Measurements from ENCODE around the gene KCNK7.
"Not testable (repeated sequence)": the region's sequence is repeated elsewhere in the genome, so short reads cannot be mapped to it uniquely, and the experiment has no call there.

KCNK7 gene

DNA sequence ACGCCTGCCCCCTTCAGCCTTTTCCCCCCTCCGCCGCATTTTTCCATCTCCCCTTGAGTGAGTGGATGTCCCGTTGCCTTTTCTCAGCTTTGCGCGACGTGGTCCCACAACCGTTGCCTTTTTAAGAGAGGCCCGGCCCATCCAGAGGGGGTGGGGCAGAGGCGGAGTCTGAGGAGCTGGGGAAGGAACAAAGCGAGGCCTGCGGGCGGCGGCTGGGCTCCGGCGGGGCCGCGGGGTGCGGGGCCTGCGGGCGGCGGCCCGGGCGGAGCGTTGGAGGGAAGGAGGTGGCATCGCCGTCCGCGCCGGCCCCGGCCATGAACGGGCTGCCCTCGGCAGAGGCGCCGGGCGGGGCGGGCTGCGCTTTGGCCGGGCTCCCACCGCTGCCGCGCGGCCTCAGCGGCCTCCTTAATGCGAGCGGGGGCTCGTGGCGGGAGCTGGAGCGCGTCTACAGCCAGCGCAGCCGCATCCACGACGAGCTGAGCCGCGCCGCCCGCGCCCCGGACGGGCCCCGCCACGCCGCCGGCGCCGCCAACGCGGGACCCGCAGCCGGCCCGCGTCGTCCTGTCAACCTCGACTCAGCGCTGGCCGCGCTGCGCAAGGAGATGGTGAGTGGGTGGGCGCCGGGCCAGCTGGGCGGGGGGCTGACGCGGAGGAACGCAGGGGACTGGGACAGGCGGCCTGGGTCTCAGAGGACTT, 23.1 kb downstream of the KCNK7 start, which contains the start of gene FAM89B:
Gene FAM89B (plus strand): TSS at position 183 of the 696 bp plus-strand sequence. CDS start 132 bp downstream, at position 315.
- H3K27me3 Mint-ChIP-seq (ENCODE audit: low read depth): no peaks in the 10 kb centered on the region
- H3K9me3 Mint-ChIP-seq: no peaks in the 10 kb centered on the region
- peaks cover 47% of the 10 kb centered on the region for H3K4me1 Mint-ChIP-seq (ENCODE audit: low read depth)
- DNase-seq (ENCODE audit: low spot score): peak; percentile 88
- peaks cover 24% of the 10 kb centered on the region for H3K36me3 Mint-ChIP-seq (ENCODE audit: low read depth)
- peak within 1 kb of the TSS; percentile 93 for H3K27ac Mint-ChIP-seq
- peak within 1 kb of the TSS; percentile 100 for H3K4me3 Mint-ChIP-seq

DNA sequence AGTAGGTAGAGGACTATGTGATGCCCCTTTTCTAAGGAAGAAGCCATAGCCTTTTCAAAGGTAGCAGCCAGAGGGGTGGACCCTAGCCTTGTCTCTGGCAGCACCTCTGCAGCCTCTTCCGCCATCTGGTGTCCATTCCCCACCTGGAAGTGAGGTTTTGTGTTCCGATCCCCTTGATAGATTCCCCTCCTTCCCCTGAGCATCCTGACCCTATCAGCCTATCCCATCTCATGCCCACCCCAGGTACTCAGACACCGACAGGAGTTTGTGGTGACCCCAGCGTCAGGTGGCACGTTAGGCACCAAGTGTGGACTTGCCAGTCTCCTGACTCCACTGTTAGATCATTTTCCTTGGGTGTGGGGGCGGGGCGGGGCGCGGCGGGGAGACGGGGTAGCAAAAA, 23.7 kb downstream of the KCNK7 start:
- Mint-ChIP-seq H3K4me1 (ENCODE audit: low read depth) (peaks cover 47% of the 10 kb centered on the region), H3K36me3 (ENCODE audit: low read depth) (peaks cover 24% of the 10 kb centered on the region), H3K27me3 (ENCODE audit: low read depth) (no peaks in the 10 kb centered on the region), H3K27ac (peak overlapping the region; percentile 93), H3K9me3 (no peaks in the 10 kb centered on the region), H3K4me3 (peak overlapping the region; percentile 100)
- no peak for DNase-seq (ENCODE audit: low spot score)

DNA sequence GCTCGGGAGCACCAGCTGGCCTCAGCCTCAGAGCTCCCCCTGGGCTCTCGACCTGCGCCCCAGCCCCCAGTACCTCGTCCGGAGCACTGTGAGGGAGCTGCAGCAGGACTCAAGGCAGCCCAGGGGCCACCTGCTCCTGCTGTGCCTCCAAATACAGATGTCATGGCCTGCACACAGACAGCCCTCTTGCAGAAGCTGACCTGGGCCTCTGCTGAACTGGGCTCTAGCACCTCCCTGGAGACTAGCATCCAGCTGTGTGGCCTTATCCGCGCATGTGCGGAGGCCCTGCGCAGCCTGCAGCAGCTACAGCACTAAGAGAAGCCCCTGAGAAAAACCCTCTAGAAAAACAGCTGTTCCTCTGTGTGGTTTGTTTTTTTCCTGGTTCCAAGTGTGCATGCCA, 24.2 kb downstream of the KCNK7 start:
- Mint-ChIP-seq H3K4me3 (peak overlapping the region; percentile 100), H3K4me1 (ENCODE audit: low read depth) (peaks cover 49% of the 10 kb centered on the region), H3K36me3 (ENCODE audit: low read depth) (peaks cover 24% of the 10 kb centered on the region), H3K27me3 (ENCODE audit: low read depth) (no peaks in the 10 kb centered on the region), H3K9me3 (no peaks in the 10 kb centered on the region), H3K27ac (peak overlapping the region; percentile 93)
- no peak for DNase-seq (ENCODE audit: low spot score)

DNA sequence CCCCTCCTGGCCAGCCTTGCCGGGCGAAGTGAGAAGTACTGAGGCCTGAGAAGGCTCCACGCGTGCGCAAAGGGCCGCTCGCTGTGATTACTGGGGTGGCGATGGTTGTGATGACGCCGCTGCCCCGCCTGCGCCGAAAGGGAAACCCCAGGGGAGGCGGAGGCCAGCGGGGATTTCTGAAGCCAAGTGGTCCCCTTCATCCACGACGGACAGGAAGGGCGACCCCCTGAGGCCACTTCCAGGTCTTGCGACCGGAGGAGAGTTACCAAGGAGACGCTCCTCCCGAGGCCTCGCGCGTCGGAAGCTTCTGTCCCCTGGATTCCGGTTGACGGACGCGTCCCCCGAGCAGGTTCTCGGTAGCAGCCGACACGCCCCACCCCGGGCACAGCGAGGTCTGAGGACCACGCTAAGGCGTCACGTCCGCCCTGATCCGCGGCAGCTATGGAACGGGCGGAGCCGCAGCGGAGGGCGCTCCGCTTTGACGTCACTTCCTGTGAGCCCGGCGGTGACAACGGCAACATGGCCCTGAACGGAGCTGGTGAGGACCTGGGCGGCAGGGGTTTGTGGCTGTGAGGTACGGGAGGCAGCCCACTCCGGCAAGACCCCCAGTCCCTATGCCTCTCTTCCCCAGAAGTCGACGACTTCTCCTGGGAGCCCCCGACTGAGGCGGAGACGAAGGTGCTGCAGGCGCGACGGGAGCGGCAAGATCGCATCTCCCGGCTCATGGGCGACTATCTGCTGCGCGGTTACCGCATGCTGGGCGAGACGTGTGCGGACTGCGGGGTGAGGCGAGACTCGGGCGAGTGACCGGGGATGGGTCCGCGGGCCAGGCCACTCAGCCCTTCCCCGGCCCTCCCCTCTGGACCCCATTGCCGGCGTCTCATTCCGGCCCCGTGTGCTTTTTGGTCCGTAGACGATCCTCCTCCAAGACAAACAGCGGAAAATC, 25.4 kb downstream of the KCNK7 start, which contains the start of gene ZNRD2:
Gene ZNRD2 (plus strand): TSS at position 505 of the 946 bp plus-strand sequence. CDS start 15 bp downstream, at position 520.
- peak within 1 kb of the TSS; percentile 100 for H3K4me3 Mint-ChIP-seq
- H3K27me3 Mint-ChIP-seq (ENCODE audit: low read depth): no peaks in the 10 kb centered on the region
- peak; percentile 100 for DNase-seq (ENCODE audit: low spot score)
- peak within 1 kb of the TSS; percentile 99 for H3K27ac Mint-ChIP-seq
- H3K9me3 Mint-ChIP-seq: no peaks in the 10 kb centered on the region
- peaks cover 56% of the 10 kb centered on the region for H3K4me1 Mint-ChIP-seq (ENCODE audit: low read depth)
- peaks cover 24% of the 10 kb centered on the region for H3K36me3 Mint-ChIP-seq (ENCODE audit: low read depth)

DNA sequence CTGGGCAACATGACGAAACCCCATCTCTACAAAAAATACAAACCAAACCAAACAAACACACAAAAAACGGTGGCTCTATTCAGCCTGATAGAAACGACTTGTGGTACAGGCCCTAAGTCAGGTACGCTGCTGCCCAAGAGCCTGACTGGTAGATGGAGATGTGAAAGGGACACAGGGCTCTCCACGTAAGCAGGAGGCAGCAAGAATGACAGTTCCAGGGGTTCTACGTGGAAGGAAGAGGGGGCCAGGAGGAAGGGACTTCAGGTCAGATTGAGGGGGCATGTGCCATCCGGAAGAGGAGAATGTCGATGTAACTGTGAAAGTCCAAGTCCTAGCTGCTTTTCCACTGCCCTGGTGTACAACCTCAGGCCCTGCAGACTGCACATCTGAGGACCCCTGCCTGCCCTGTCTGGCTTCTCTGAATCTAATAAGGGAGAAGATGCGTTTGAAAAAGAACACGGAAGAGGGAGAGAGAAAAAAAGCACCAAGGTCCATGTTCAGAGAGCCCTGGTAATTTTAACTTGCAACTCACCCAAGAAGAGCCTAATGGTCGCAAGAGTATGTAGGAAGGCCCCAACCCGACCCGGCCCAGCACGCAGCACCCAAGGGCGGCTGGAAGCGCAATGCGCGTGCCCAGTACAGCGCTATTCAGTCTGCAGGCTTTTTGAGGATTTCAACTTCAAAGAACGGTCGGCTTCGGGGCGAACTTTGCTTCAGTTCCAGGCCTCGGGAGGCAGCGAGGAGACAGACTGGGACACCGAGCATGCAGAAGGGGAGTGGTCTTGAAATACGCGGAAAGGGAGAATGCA, 26.2 kb downstream of the KCNK7 start:
- Mint-ChIP-seq H3K27me3 (ENCODE audit: low read depth) (no peaks in the 10 kb centered on the region), H3K36me3 (ENCODE audit: low read depth) (peaks cover 24% of the 10 kb centered on the region), H3K27ac (peak overlapping the region; percentile 99), H3K4me3 (peak overlapping the region; percentile 100), H3K4me1 (ENCODE audit: low read depth) (peaks cover 59% of the 10 kb centered on the region), H3K9me3 (no peaks in the 10 kb centered on the region)
- no peak for DNase-seq (ENCODE audit: low spot score)

DNA sequence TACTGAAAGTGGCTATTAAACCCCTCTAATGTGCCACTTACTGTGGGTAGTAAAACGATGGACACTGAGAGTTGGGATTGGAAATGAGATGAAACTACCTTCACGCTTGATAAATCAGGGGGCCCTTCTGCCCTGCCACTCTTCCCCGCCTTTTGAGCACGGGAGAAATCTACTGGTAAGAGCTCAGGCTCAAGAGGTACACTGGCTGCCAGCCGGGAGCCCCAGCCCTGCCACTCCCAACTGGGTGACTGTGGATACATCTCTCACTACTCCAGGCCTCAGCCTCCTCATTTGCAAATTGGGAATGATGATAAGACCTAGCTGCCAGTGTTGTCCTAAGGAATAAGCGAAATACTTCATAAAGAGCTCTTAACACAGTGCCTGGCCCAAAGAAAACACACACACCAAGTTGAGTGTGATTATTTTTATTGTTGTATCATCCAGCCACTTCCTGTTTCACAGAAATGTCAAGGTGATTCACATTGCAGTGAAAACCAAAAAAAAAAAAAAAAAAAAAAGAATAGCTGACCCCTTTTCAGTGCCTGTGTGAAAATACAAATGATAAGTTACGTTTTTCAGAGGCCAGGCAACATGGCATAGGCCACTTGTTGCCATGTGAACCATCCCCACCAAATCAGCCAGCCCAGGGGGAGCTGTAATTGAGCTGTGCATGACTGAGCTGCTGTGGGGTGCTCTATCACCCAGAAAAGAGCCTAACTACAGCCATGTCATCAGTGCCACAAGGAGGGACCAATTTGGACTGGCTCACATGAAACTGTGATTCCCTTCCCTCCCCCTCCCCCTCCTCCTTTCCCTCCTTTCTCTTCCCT, 29.8 kb downstream of the KCNK7 start:
- peaks cover 11% of the 10 kb centered on the region for H3K36me3 Mint-ChIP-seq (ENCODE audit: low read depth)
- H3K9me3 Mint-ChIP-seq: no peaks in the 10 kb centered on the region
- H3K27me3 Mint-ChIP-seq (ENCODE audit: low read depth): no peaks in the 10 kb centered on the region
- H3K4me1 Mint-ChIP-seq (ENCODE audit: low read depth): peaks cover 40% of the 10 kb centered on the region
- H3K27ac Mint-ChIP-seq: peak overlapping the region; percentile 82
- no peak for DNase-seq (ENCODE audit: low spot score)
- H3K4me3 Mint-ChIP-seq: peak overlapping the region; percentile 69

DNA sequence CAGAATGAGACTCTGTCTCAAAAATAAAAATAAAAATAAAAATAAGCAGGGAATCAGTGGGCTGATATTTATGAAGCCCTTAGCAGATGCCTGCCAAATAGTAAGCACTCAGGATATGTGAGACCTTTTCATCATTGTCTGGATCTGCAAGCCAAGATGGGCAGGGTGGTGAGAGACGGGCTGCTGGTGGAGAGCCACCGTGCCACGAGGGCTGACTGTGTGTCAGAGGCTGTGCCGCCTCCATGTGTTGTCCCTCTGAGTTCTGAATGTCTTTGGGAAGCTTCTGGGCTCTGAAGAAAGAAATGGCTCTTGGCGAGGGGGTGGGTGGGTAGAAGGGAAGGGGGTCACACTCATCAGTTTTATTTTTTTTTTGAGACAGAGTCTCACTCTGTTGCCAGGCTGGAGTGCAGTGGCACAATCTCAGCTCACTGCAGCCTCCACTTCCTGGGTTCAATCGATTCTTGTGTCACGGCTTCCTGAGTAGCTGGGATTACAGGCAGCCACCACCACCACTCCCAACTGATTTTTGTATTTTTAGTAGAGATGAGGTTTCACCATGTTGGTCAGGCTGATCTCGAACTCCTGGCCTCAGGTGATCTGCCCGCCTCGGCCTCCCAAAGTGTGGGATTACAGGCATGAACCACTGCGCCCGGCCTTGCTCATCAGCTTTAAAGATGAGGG, 30.6 kb downstream of the KCNK7 start:
- DNase-seq (ENCODE audit: low spot score); H3K27me3 Mint-ChIP-seq (ENCODE audit: low read depth); H3K36me3 Mint-ChIP-seq (ENCODE audit: low read depth); H3K9me3 Mint-ChIP-seq: not testable (repeated sequence)
- peak overlapping the region; percentile 69 for H3K4me3 Mint-ChIP-seq
- peaks cover 45% of the 10 kb centered on the region for H3K4me1 Mint-ChIP-seq (ENCODE audit: low read depth)
- peak overlapping the region; percentile 82 for H3K27ac Mint-ChIP-seq

DNA sequence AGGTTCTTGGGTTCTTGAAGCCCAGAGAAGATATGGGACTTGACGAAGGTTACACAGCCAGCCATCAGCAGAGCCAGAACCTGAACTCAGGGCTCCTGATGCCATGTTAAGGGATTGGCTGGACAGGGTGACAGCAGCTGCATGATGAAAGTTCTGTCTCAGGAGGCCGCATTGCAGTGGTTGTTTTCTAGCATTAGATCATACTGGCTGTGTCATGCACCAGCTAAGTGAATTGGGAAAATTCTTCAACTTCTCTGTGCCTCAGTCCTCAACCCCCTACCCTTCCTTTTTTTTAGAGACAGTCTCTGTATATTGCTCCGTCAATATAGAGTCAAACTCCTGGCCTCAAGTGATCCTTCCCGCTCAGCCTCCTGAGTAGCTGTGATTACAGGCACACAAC, 32.0 kb downstream of the KCNK7 start:
- H3K36me3 Mint-ChIP-seq (ENCODE audit: low read depth): peaks cover 4% of the 10 kb centered on the region
- H3K27ac Mint-ChIP-seq: no peak overlapping the region
- no peaks in the 10 kb centered on the region for H3K9me3 Mint-ChIP-seq
- H3K4me3 Mint-ChIP-seq: no peak overlapping the region
- no peaks in the 10 kb centered on the region for H3K27me3 Mint-ChIP-seq (ENCODE audit: low read depth)
- H3K4me1 Mint-ChIP-seq (ENCODE audit: low read depth): peaks cover 37% of the 10 kb centered on the region
- no peak for DNase-seq (ENCODE audit: low spot score)

DNA sequence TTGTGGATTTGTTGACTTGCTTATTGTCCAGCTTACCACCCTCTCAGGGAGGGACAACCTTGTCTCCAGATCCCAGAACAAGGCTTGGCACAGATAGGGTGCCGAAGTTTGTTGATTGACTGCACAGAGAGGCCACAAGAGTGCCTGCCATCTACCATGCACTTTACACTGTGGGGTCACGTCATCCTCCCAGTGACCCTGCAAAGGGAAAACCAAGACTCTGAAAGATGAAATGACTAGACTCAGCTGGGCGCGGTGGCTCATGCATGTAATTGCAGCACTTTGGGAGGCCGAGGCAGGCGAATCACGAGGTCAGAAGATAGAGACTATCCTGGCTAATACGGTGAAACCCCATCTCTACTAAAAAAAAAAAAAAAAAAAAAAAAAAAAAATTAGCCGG, 32.8 kb downstream of the KCNK7 start:
- DNase-seq (ENCODE audit: low spot score): no peak
- Mint-ChIP-seq H3K27ac (no peak overlapping the region), H3K36me3 (ENCODE audit: low read depth) (no peaks in the 10 kb centered on the region), H3K27me3 (ENCODE audit: low read depth) (no peaks in the 10 kb centered on the region), H3K9me3 (no peaks in the 10 kb centered on the region), H3K4me3 (no peak overlapping the region), H3K4me1 (ENCODE audit: low read depth) (peaks cover 33% of the 10 kb centered on the region)

DNA sequence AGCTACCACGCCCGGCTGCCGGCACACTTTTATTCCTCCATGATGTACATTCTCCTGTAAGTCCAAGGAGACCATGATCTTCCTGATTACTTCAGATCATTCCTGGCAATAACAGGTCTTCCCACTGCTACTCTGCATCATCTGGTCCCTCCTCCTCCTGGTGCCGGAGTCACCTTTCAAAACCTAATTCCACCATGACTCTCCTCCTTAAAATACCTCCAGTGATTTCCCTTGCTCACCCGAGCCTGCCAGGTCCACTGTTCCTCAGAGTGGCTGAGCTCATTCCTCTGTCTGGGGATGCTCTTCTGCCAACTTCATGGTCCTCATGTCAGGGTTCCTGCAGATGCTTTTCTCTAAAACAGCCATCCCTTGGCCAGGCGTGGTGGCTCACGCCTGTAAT, 33.6 kb downstream of the KCNK7 start:
- H3K4me1 Mint-ChIP-seq (ENCODE audit: low read depth): peaks cover 36% of the 10 kb centered on the region

DNA sequence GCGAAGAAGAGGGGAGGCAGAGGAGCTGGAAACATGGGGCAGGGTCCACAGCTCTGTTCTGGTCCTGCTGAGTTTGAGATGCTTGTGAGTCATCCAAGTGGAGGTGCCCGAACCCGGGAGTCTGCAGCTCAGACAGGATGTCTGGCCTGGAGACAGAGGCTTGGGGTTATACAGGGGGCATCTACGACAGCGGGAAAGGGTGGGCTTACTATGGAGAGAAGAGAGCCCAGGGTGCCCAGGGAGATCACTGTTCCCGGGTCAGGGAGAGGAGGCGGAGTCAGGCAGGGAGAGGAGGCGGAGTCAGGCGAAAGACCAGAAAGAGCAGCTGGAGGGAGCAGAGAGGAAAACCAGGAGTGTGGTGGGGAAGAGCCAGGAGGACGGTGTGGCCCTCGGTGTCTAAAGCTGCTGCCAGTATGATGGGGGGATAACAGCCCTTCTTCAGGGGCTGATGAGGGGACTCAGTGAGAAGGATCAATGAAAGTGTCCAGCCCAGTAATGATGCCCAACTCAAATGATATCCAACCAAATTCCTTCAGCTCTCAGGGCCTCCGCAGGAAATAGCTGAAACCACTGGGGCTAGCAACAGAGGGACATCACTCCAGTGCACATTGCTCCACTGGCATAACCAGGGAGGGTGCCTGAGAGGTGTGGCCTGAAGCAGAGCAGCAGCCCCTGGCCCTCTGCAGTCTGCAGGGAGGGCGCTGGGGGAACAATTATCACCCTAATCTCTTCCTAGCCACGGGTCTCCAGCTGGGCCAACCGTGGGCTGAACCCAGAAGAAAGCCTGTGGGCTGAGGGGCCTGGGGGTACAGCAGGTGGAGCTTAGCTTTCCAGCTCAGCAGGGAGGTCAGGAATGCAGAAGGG, 34.8 kb downstream of the KCNK7 start:
- no peaks in the 10 kb centered on the region for H3K27me3 Mint-ChIP-seq (ENCODE audit: low read depth)
- H3K36me3 Mint-ChIP-seq (ENCODE audit: low read depth): no peaks in the 10 kb centered on the region
- H3K4me3 Mint-ChIP-seq: no peak overlapping the region
- no peak for DNase-seq (ENCODE audit: low spot score)
- no peaks in the 10 kb centered on the region for H3K9me3 Mint-ChIP-seq
- peaks cover 34% of the 10 kb centered on the region for H3K4me1 Mint-ChIP-seq (ENCODE audit: low read depth)
- H3K27ac Mint-ChIP-seq: no peak overlapping the region

More for the DNA sequence above, 33.6 kb downstream of the KCNK7 start:
- Mint-ChIP-seq H3K27ac (peak overlapping the region; percentile 9), H3K9me3 (no peaks in the 10 kb centered on the region), H3K27me3 (ENCODE audit: low read depth) (no peaks in the 10 kb centered on the region), H3K4me3 (no peak overlapping the region), H3K36me3 (ENCODE audit: low read depth) (no peaks in the 10 kb centered on the region)
- DNase-seq (ENCODE audit: low spot score): no peak

Data from T-helper 2 cell treated with Interferon-gamma antibody and Interleukin-4, amounts not matched to agents 5 μg/mL and 100 μg/mL, for 36 hours (primary cell).